Breast epithelium (tissue), 3 donors: ENCODE measurements around the gene GAPDH.
A peak's percentile ranks its signal among the peaks of the same experiment; 100 is the strongest.

Experiments
- POLR2A ChIP-seq: fragments of 450-650 bp; IDR thresholded peaks from one replicate; pipeline ENCODE4 v1.6.1; 2016; ENCODE audit warnings: antibody characterized with exemption, mild to moderate bottlenecking, moderate library complexity
- POLR2AphosphoS5 ChIP-seq, 3 donors: sonication (generic); formaldehyde crosslinking; IDR thresholded peaks; one replicate each; pipeline ENCODE4 v1.6.1; 2017; ENCODE audit warnings: antibody characterized with exemption in 3 of 3
- TF ChIP-seq, protein P1 (sequence below), 3 donors: fragments of 450-650 bp; IDR thresholded peaks; one replicate each; pipeline ENCODE4 v1.5.1; 2016 to 2017; ENCODE audit warnings: antibody characterized with exemption in 3 of 3, mild to moderate bottlenecking in 3 of 3, moderate library complexity in 3 of 3

DNA sequence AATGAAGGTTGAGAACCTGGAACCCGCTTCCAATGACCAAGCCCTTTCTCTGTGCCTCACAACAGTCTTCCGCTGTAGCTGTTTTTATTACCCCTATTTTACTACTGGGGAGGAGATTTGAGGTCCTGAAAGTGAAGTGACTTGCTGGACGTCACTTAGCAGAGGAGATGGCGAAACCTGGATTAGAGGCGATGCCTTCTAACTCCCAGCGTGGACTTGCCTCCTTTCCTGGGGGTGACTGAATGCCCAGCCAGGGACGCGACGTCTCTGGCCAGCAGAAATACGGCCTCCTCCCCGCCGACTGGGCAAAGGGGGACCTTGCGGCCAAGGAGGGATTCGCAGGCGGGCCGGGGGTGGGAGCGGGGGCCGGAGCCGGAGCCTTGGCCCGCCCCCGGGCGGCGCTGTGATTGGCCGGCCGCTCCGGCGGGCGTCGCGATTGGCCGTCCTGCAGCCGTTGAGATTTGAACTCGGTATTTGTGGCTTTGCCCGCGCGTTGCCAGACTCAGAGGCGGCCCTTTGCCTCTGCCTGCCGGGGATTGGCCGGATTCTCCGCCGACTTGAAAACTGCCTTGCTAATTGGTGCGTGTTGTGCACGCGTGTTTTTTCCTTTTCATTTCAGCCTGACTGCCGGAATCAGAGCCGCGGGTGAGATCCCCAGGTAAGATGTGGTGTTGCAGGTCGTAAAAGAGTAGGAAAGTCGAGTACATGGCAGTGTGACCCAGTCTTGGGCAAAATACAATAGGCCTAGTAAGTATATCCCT is 40.6 kb upstream of the GAPDH start, which contains the start of gene NCAPD2:
- TF ChIP-seq POLR2AphosphoS5 (IDR thresholded peaks at IDR 0.05) (peak in 1 of 3 donors; percentile 45), POLR2A (no peak)
- TF ChIP-seq, protein P1, sequence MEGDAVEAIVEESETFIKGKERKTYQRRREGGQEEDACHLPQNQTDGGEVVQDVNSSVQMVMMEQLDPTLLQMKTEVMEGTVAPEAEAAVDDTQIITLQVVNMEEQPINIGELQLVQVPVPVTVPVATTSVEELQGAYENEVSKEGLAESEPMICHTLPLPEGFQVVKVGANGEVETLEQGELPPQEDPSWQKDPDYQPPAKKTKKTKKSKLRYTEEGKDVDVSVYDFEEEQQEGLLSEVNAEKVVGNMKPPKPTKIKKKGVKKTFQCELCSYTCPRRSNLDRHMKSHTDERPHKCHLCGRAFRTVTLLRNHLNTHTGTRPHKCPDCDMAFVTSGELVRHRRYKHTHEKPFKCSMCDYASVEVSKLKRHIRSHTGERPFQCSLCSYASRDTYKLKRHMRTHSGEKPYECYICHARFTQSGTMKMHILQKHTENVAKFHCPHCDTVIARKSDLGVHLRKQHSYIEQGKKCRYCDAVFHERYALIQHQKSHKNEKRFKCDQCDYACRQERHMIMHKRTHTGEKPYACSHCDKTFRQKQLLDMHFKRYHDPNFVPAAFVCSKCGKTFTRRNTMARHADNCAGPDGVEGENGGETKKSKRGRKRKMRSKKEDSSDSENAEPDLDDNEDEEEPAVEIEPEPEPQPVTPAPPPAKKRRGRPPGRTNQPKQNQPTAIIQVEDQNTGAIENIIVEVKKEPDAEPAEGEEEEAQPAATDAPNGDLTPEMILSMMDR (IDR thresholded peaks at IDR 0.05) = peak in 2 of 3 donors; percentile 46 to 54
